Lung (tissue), 12 donors: ENCODE data around the gene OPRL1. TPM values are rescaled to one million over a fixed set of nuclear protein-coding genes. Genes with fewer than 3 reads are reported as not detected.

Experiments
- ATAC-seq: fragments of 200-7000 bp; cut with Tn5 transposase; one replicate; pipeline ENCODE4 v1.9.1; 2020; ENCODE audit warnings: moderate number of reproducible peaks; ENCODE audit not compliant: insufficient read depth, low FRiP score
- DNase-seq, 3 donors: peaks; one replicate each; pipeline ENCODE4 v3.0.0-alpha.2; 2013 to 2017
- H3K27ac ChIP-seq, 2 donors: one replicate each; pipeline ENCODE4 v1.5.1; 2013; ENCODE audit warnings: mild to moderate bottlenecking in 2 of 2, moderate library complexity in 2 of 2, control low read depth in 1 of 2, inconsistent platforms in 1 of 2, low read depth in 1 of 2, low read length in 1 of 2
- H3K27me3 ChIP-seq, 3 donors: one replicate each; pipeline ENCODE4 v1.5.1; 2013; ENCODE audit warnings: low read length in 2 of 3; ENCODE audit not compliant: control insufficient read depth in 3 of 3, insufficient read depth in 3 of 3
- H3K36me3 ChIP-seq, 4 donors: one replicate each; pipeline ENCODE4 v1.5.1; 2013; ENCODE audit warnings: low read length in 4 of 4, mild to moderate bottlenecking in 1 of 4, moderate library complexity in 1 of 4; ENCODE audit not compliant: control insufficient read depth in 4 of 4, insufficient read depth in 4 of 4
- H3K4me1 ChIP-seq, 5 donors: one replicate each; pipeline ENCODE4 v1.5.1; 2013; ENCODE audit warnings: low read length in 5 of 5, mild to moderate bottlenecking in 2 of 5, moderate library complexity in 1 of 5; ENCODE audit not compliant: control insufficient read depth in 5 of 5, insufficient read depth in 5 of 5
- H3K4me3 ChIP-seq: one replicate; pipeline ENCODE4 v1.5.1; 2013; ENCODE audit warnings: mild to moderate bottlenecking, control low read depth, moderate library complexity
- H3K9ac ChIP-seq, 2 donors: one replicate each; pipeline ENCODE4 v1.5.1; 2013; ENCODE audit warnings: low read length in 2 of 2, control low read depth in 1 of 2; ENCODE audit not compliant: insufficient read depth in 1 of 2
- H3K9me3 ChIP-seq, 4 donors: one replicate each; pipeline ENCODE4 v1.5.1; 2013; ENCODE audit warnings: low read length in 3 of 4, mild to moderate bottlenecking in 1 of 4, moderate library complexity in 1 of 4; ENCODE audit not compliant: control insufficient read depth in 4 of 4, insufficient read depth in 3 of 4
- whole genome bisulfite sequencing, 2 donors: extraction: QIAGEN DNeasy Blood & Tissue Kit; methylation state at CpG; one replicate each; pipeline ENCODE4 v1.1.7; 2013; 5-methylcytosine and 5-hydroxymethylcytosine counted together
- polyA plus RNA-seq, 2 donors: library from polyadenylated mRNA; stranded (reverse); fragments of 200-250 nt; gene quantifications; one replicate each; pipeline ENCODE4 v1.2.1, GENCODE V29; 2013
- total RNA-seq, 2 donors: library from RNA; depleted of rRNA in 1 of 2; stranded (reverse); fragments of >200 nt in 1 of 2; gene quantifications; one replicate each; pipeline ENCODE4 v1.2.1, GENCODE V29; 2014 to 2021
- TF ChIP-seq, protein P1 (sequence below): IDR thresholded peaks from 2 replicates; pipeline ENCODE4 v1.5.1; 2012; ENCODE audit warnings: mild to moderate bottlenecking; ENCODE audit errors: control extremely low read depth, extremely low read depth
- donor health status: control.
- donor health status: control.
- donor health status: Bipolar disorder and iron deficiency.
- donor health status: healthy.
- donor health status: DM: yes; HTN: yes; CAD: no.

OPRL1 gene
- total and polyA plus RNA-seq, 4 donors, result 0.45 to 3.1 (median 2.1) TPM

DNA sequence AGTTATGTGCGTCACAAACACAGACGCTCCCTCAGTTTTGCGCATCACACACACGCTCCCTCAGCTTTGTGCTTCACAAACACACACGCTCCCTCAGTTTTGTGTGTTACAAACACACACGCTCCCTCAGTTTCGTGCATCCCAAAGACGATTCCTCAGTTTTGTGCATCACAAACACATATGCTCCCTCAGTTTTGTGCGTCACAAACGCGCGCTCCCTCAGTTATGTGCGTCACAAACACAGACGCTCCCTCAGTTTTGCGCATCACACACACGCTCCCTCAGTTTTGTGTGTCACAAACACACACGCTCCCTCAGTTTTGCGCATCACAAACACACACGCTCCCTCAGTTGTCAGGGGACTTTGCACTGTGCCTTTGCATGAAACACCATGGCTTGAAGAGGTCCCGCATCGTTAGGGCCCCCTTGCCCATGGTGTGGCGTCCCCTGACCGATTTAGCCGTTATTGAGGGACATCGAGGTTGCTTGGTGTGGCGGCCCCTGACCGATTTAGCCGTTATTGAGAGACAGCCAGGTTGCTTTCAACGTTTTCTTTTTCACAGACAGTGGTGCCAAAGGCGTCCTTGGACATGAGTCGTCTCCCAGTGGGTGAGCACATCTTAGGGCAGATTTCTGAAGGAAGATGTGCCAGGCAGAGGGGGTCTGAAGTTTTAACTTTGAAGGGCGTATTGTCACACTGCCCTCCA is 56.3 kb downstream of the OPRL1 start:
- Histone ChIP-seq H3K27me3 (peaks cover 0 to 2% (median 0%) of the 10 kb centered on the region in 3 donors), H3K9ac (no peak overlapping the region), H3K36me3 (no peaks in the 10 kb centered on the region), H3K27ac (no peak overlapping the region), H3K4me3 (no peak overlapping the region), H3K4me1 (no peaks in the 10 kb centered on the region), H3K9me3 (no peaks in the 10 kb centered on the region)
- DNase-seq (no peak), ATAC-seq (no peak)
- WGBS, 2 donors, result 80 to 88% methylated on average over 32 of the region's 32 CpGs
- TF ChIP-seq, protein P1, sequence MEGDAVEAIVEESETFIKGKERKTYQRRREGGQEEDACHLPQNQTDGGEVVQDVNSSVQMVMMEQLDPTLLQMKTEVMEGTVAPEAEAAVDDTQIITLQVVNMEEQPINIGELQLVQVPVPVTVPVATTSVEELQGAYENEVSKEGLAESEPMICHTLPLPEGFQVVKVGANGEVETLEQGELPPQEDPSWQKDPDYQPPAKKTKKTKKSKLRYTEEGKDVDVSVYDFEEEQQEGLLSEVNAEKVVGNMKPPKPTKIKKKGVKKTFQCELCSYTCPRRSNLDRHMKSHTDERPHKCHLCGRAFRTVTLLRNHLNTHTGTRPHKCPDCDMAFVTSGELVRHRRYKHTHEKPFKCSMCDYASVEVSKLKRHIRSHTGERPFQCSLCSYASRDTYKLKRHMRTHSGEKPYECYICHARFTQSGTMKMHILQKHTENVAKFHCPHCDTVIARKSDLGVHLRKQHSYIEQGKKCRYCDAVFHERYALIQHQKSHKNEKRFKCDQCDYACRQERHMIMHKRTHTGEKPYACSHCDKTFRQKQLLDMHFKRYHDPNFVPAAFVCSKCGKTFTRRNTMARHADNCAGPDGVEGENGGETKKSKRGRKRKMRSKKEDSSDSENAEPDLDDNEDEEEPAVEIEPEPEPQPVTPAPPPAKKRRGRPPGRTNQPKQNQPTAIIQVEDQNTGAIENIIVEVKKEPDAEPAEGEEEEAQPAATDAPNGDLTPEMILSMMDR, result no peak

DNA sequence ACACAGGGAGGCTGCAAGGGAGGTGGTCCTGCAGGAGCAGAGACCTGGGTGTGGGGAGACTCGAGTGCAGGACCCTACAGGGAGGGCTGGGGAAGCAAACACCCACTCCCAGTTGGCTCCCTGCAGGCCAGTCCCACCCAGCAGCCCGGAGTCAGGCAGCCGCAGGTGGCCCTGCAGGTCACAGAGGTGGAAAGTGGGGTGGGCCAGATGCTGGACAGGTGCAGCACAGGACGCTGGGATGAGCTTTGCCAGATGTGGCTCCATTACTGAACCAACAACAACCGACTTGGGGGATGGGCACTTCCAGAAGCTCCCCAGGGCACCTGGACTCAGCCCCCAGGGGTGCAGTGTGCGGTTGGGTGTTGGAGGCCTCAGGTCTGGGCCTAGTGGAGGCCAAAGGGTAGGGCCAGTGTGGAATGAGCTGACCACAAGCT is 57.7 kb downstream of the OPRL1 start:
- Histone ChIP-seq H3K36me3 (no peaks in the 10 kb centered on the region), H3K4me1 (no peaks in the 10 kb centered on the region), H3K9me3 (no peaks in the 10 kb centered on the region), H3K4me3 (no peak overlapping the region), H3K27me3 (peaks cover 0 to 2% (median 1%) of the 10 kb centered on the region in 3 donors), H3K9ac (no peak overlapping the region), H3K27ac (no peak overlapping the region)
- TF ChIP-seq, protein P1, result no peak
- DNase-seq (no peak), ATAC-seq (no peak)
- 82 to 86% methylated on average over 6 of the region's 6 CpGs for WGBS, 2 donors

DNA sequence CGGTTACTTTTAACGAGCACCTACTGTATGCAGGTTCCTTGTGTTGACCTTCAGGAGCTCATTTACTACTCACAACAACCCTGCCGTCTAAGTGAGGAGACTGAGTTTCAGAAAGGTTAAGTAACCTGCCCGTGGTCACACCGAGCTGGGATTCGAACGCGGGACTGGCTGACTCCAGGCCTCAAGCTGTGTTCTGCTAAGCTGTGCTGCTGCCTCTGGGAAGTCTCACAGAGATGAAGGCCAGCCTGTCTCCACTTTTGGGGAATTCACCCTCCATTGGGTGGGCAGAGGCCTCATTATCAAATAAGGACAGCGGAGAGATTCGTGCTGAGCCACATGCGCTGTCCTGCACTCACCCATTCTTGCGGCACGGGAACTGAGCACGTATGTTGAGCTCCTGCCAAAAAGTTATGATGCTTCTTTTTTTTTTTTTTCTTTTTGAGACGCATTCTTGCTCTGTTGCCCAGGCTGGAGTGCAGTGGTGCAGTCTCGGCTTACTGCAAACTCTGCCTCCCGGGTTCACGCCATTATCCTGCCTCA is 58.5 kb downstream of the OPRL1 start:
- TF ChIP-seq, protein P1, result no peak

More for the DNA sequence above, 58.5 kb downstream of the OPRL1 start:
- Histone ChIP-seq H3K4me1 (no peaks in the 10 kb centered on the region), H3K4me3 (no peak overlapping the region), H3K36me3 (no peaks in the 10 kb centered on the region), H3K27ac (no peak overlapping the region), H3K9me3 (peaks cover 0 to 2% (median 0%) of the 10 kb centered on the region in 4 donors), H3K9ac (no peak overlapping the region), H3K27me3 (peaks cover 0 to 3% (median 2%) of the 10 kb centered on the region in 3 donors)
- DNase-seq (no peak), ATAC-seq (no peak)
- whole genome bisulfite sequencing, 2 donors, result 82 to 89% methylated on average over 18 of the region's 18 CpGs
